Stomach smooth muscle (tissue), 2 donors: ENCODE measurements around the gene CLIC6.
"Not testable (repeated sequence)": the region's sequence is repeated elsewhere in the genome, so short reads cannot be mapped to it uniquely, and the experiment has no call there.

Experiments
- H3K27ac ChIP-seq: one replicate; pipeline ENCODE4 v1.7.0; 2013; ENCODE audit warnings: mild to moderate bottlenecking, low read length, inconsistent platforms
- H3K27me3 ChIP-seq, 2 donors: one replicate each; pipeline ENCODE4 v1.7.0; 2013; ENCODE audit warnings: low read length in 2 of 2; ENCODE audit not compliant: insufficient read depth in 2 of 2, control insufficient read depth in 1 of 2
- H3K36me3 ChIP-seq, 2 donors: one replicate each; pipeline ENCODE4 v1.7.0; 2013; ENCODE audit warnings: low read length in 2 of 2; ENCODE audit not compliant: control insufficient read depth in 2 of 2, insufficient read depth in 2 of 2
- H3K4me1 ChIP-seq: one replicate; pipeline ENCODE4 v1.7.0; 2013; ENCODE audit warnings: low read length; ENCODE audit not compliant: control insufficient read depth, insufficient read depth
- H3K4me3 ChIP-seq, 2 donors: one replicate each; pipeline ENCODE4 v1.7.0; 2013; ENCODE audit warnings: low read length in 2 of 2
- H3K9ac ChIP-seq, 2 donors: one replicate each; pipeline ENCODE4 v1.7.0; 2013; ENCODE audit warnings: low read length in 2 of 2, mild to moderate bottlenecking in 1 of 2
- H3K9me3 ChIP-seq, 2 donors: one replicate each; pipeline ENCODE4 v1.7.0; 2013; ENCODE audit warnings: low read length in 2 of 2; ENCODE audit not compliant: control insufficient read depth in 2 of 2
- donor health status: healthy.
- donor health status: Pancreatic carcinoma.

CLIC6 gene

DNA sequence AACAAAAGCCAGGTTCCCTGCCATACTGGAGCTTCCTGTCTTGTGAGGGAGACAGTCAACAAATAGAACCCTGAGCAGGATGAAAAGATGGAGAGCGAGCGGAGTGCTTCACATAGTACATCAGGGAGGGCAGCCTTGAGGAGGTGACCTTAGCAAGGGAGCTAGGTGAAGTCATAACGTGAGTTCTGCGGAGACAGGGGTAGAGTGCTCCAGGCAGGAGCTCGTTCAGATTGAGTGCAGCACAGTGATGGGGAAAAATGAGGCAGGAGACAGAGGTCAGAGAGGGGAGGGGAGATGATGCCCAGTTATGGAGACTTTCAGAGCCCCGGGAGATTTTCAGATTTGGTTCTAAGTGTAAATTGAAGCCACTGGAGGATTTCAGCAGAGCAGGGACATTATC, 15.3 kb upstream of the CLIC6 start:
- Histone ChIP-seq H3K4me3 (no peak overlapping the region), H3K36me3 (no peaks in the 10 kb centered on the region), H3K27ac (no peak overlapping the region), H3K27me3 (peaks cover 0 to 8% of the 10 kb centered on the region in 2 donors), H3K9me3 (peaks cover 6 to 9% of the 10 kb centered on the region in 2 donors), H3K4me1 (no peaks in the 10 kb centered on the region), H3K9ac (no peak overlapping the region)

- H3K27me3 ChIP-seq, result peaks cover 0 to 4% of the 10 kb centered on the region in 2 donors
- H3K4me1 ChIP-seq, result no peaks in the 10 kb centered on the region
- H3K36me3 ChIP-seq, result no peaks in the 10 kb centered on the region
Observed at GRCh38 chr21:34661848-34662247, 6.9 kb upstream of the CLIC6 start.

DNA sequence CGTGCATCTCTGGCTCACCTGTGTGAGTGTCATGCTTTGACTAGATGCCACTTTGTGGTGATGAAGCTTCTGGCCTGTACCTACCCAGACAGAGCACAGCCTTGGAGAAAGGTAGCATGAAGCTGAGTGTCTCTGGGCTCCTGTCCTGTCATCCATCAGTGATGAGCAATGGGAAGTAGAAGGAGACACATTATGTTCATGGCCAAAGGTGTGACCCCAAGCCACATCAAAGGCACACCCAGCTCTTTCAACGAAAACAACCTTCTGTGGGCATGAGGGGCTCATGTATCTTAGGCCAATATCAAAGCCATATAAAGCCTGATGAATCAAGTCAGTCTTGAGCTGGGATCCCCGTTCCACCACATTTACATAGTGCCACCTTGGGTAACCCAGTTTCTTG, 1.0 kb upstream of the CLIC6 start:
- H3K4me3 ChIP-seq, result no peak overlapping the region
- H3K36me3 ChIP-seq, result no peaks in the 10 kb centered on the region
- H3K27me3 ChIP-seq, result peaks cover 37 to 39% of the 10 kb centered on the region in 2 donors
- peaks cover 10% of the 10 kb centered on the region for H3K4me1 ChIP-seq
- H3K9me3 ChIP-seq, result no peaks in the 10 kb centered on the region
- H3K9ac ChIP-seq, result no peak overlapping the region
- no peak overlapping the region for H3K27ac ChIP-seq

More at GRCh38 chr21:34661848-34662247, 6.9 kb upstream of the CLIC6 start:
- H3K27ac ChIP-seq, result no peak overlapping the region
- peaks cover 4% of the 10 kb centered on the region in 2 donors for H3K9me3 ChIP-seq
- H3K9ac ChIP-seq, result no peak overlapping the region
- H3K4me3 ChIP-seq, result no peak overlapping the region

DNA sequence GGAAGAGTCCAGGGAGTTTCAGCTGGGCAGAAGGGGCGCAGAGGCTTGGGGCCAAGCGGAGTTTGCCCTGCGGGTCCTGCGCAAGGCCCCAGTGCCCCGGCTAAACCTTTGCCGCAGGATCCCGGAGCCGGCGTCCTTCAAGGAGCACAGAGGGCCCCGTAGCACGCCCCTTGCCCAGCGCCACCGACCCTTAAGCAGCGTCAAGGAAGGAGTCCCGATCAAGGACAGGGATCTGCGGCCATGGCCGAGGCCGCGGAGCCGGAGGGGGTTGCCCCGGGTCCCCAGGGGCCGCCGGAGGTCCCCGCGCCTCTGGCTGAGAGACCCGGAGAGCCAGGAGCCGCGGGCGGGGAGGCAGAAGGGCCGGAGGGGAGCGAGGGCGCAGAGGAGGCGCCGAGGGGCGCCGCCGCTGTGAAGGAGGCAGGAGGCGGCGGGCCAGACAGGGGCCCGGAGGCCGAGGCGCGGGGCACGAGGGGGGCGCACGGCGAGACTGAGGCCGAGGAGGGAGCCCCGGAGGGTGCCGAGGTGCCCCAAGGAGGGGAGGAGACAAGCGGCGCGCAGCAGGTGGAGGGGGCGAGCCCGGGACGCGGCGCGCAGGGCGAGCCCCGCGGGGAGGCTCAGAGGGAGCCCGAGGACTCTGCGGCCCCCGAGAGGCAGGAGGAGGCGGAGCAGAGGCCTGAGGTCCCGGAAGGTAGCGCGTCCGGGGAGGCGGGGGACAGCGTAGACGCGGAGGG, 520 bp downstream of the CLIC6 start:
- Histone ChIP-seq H3K36me3 (no peaks in the 10 kb centered on the region), H3K9me3 (no peaks in the 10 kb centered on the region), H3K27ac (no peak overlapping the region), H3K4me1 (peaks cover 10% of the 10 kb centered on the region), H3K27me3 (peaks cover 45 to 46% of the 10 kb centered on the region in 2 donors), H3K4me3 (peak overlapping the region in 1 of 2 donors; percentile 49), H3K9ac (no peak overlapping the region)

GRCh38 chr21:34669880-34670219, 1.1 kb downstream of the CLIC6 start:
- peaks cover 49 to 50% of the 10 kb centered on the region in 2 donors for H3K27me3 ChIP-seq
- not testable (repeated sequence) for H3K9ac ChIP-seq, H3K36me3 ChIP-seq, H3K9me3 ChIP-seq, H3K27ac ChIP-seq
- H3K4me1 ChIP-seq, result peaks cover 10% of the 10 kb centered on the region
- H3K4me3 ChIP-seq, result peak overlapping the region in 1 of 2 donors; percentile 62

DNA sequence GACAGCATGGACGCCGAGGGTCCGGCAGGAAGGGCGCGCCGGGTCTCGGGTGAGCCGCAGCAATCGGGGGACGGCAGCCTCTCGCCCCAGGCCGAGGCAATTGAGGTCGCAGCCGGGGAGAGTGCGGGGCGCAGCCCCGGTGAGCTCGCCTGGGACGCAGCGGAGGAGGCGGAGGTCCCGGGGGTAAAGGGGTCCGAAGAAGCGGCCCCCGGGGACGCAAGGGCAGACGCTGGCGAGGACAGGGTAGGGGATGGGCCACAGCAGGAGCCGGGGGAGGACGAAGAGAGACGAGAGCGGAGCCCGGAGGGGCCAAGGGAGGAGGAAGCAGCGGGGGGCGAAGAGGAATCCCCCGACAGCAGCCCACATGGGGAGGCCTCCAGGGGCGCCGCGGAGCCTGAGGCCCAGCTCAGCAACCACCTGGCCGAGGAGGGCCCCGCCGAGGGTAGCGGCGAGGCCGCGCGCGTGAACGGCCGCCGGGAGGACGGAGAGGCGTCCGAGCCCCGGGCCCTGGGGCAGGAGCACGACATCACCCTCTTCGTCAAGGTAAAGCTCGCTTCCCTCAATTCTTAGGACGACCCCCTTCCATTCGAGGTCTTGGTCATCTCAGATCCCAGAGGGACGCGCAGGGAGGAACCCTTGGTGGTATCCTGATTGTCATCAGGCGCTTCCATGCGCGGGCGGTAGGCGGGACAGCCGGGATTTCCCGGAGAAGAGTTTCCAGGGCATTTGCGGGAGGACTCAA, 1.6 kb downstream of the CLIC6 start:
- Histone ChIP-seq H3K9ac (no peak overlapping the region), H3K27me3 (peaks cover 51 to 54% of the 10 kb centered on the region in 2 donors), H3K4me3 (peak overlapping the region; percentile 40 to 62), H3K4me1 (peaks cover 10% of the 10 kb centered on the region), H3K27ac (no peak overlapping the region), H3K36me3 (no peaks in the 10 kb centered on the region), H3K9me3 (no peaks in the 10 kb centered on the region)

DNA sequence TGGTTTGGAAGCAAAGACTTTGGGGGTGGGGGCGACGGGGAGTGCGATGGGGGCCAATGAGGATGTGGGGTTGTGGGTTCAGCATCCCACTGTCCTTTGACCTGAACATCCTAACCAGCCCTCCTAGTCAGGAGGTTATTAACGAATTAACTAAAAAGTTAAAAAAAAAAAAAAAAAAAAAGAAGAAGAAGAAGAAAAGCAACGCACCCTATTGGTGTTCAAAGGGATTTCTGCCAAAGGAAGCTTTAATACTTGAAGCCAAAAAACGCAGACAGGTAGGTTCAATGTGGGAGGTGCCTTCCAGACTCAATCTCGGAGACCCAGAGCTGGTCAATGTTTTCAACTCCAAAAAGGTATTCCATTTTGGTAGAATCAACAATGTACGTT, 2.2 kb downstream of the CLIC6 start:
- no peaks in the 10 kb centered on the region for H3K36me3 ChIP-seq
- no peak overlapping the region for H3K9ac ChIP-seq
- peak overlapping the region; percentile 40 to 62 for H3K4me3 ChIP-seq
- H3K27ac ChIP-seq, result no peak overlapping the region
- H3K9me3 ChIP-seq, result no peaks in the 10 kb centered on the region
- peaks cover 50 to 57% of the 10 kb centered on the region in 2 donors for H3K27me3 ChIP-seq
- peaks cover 10% of the 10 kb centered on the region for H3K4me1 ChIP-seq

GRCh38 chr21:34671462-34671861, 2.7 kb downstream of the CLIC6 start:
- H3K36me3 ChIP-seq, result no peaks in the 10 kb centered on the region
- no peak overlapping the region for H3K4me3 ChIP-seq
- no peak overlapping the region for H3K27ac ChIP-seq
- peaks cover 53 to 57% of the 10 kb centered on the region in 2 donors for H3K27me3 ChIP-seq
- peaks cover 10% of the 10 kb centered on the region for H3K4me1 ChIP-seq
- H3K9ac ChIP-seq, result no peak overlapping the region
- no peaks in the 10 kb centered on the region for H3K9me3 ChIP-seq

GRCh38 chr21:34671891-34672290, 3.1 kb downstream of the CLIC6 start:
- Histone ChIP-seq H3K27me3 (peaks cover 53 to 57% of the 10 kb centered on the region in 2 donors), H3K4me3 (no peak overlapping the region), H3K9ac (no peak overlapping the region), H3K27ac (no peak overlapping the region), H3K9me3 (no peaks in the 10 kb centered on the region), H3K4me1 (peaks cover 10% of the 10 kb centered on the region), H3K36me3 (no peaks in the 10 kb centered on the region)

GRCh38 chr21:34673006-34673405, 4.2 kb downstream of the CLIC6 start:
- Histone ChIP-seq H3K4me1 (peaks cover 10% of the 10 kb centered on the region), H3K27me3 (peaks cover 48 to 57% of the 10 kb centered on the region in 2 donors), H3K27ac (no peak overlapping the region), H3K4me3 (no peak overlapping the region), H3K9me3 (no peaks in the 10 kb centered on the region), H3K36me3 (no peaks in the 10 kb centered on the region), H3K9ac (no peak overlapping the region)

GRCh38 chr21:34674468-34674867, 5.7 kb downstream of the CLIC6 start:
- Histone ChIP-seq H3K36me3 (no peaks in the 10 kb centered on the region), H3K4me3 (no peak overlapping the region), H3K9me3 (no peaks in the 10 kb centered on the region), H3K4me1 (peaks cover 10% of the 10 kb centered on the region), H3K27ac (no peak overlapping the region), H3K9ac (no peak overlapping the region), H3K27me3 (peaks cover 40 to 49% of the 10 kb centered on the region in 2 donors)
